NCI-H1417 (cell line): Measurements from ENCODE around the gene CCDC106.
A peak's percentile ranks its signal among the peaks of the same experiment; 100 is the strongest.

Source experiments
- DNase-seq, 3 experiments: peaks; one replicate each; lab custom pipeline; 2025; lab: John Stamatoyannopoulos, UW

Gene CCDC106

DNA sequence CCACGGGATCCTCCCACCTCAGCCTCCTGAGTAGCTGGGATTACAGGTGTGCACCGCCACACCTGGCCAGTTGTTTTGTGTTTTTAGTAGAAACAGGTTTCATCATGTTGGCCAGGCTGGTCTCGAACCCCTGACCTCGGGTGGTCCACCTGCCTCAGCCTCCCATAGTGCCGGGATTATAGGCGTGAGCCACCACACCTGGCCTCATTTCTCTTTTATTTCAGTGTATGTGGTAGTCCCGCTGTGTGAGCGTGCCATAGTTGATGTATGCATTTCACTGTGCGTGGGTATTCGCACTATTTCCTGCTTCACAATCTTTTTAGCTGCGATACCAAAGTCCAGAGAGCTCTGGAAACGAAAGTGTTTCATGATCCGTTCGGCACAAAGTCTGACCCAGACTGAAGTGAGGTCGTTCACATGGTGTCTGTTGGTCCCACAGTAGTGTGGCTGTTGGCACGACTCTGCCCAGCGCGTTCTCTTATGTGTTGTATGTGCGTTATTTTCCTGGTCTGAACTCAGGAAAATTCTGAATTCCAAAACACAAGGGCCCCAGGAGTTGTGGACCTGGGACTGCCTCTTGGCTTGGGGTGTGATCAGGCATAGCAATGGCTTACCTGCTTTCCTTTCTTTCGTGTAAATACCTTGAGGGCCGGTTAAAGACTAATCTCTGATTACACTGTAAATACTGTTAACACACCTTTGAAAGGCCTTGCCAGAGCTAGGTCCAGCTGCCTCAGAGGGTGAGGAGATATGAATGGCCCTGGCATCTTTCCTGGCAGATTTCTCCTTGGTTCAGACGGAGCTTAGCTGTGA lies 35.6 kb downstream of the CCDC106 start:
- DNase-seq, result no peak

DNA sequence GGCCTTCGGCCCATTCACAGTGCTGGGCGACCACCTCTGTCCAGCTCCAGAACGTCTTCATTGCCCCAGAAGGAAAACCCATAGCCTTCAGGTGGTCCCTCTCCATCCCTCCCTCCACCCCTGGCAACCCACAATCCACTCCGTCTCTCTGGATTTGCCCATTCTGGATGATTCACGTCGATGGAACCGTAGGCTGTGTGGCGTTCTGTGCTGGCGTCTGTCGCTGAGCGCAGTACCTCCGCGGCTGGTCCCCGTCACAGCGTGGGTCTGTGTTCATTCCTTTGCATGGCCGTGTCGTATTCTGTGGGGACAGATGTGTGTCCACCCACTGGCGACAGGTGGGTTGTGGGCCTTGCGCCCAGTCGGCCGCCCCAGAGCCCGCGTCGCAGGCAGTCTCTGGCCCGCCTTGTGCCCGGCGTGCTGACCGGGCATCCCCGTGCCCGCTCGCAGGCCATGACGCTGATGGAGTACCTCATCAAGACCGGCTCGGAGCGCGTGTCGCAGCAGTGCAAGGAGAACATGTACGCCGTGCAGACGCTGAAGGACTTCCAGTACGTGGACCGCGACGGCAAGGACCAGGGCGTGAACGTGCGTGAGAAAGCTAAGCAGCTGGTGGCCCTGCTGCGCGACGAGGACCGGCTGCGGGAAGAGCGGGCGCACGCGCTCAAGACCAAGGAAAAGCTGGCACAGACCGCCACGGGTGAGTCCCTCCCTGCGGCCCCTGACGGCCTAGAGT lies 37.1 kb downstream of the CCDC106 start:
- no peak for DNase-seq

- DNase-seq, result no peak
Observed at GRCh38 chr19:55685776-55686175, 37.8 kb downstream of the CCDC106 start.

DNA sequence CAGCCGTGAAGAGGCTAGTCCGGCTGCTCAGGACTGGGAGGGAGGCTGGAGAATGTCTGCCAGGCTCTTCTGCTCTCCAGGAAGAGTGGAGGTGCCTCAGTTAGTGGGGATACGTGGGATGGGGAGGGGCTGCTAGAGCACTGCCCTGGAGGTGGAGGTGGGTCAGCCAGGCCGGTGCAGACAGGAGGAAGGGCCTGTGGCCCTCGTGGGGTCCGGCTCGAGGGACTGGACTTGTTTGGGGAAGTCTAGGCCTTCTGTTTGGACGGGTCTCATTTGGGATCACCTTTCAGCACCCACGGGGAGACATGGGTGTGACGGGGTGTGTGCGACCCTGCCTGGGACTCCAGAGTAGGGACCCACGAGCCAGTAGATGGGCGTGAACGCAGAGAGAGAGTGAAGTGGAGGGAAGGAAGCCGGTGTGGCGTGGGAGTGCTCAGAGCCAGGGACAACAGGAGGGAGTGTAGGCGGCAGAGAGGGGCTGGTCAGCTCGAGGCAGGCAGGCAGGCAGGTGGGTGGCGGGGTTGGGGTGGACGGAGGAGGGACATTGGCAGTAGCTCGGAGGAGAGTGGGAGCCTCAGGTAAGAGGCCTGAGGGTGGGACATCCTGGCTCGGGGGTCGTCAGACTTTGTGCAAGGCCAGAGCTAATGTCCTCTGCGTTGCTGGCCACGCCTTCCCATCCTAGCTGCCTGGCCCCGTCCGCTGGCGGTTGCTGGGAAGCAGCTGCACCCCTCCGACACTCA lies 38.5 kb downstream of the CCDC106 start:
- no peak for DNase-seq

DNA sequence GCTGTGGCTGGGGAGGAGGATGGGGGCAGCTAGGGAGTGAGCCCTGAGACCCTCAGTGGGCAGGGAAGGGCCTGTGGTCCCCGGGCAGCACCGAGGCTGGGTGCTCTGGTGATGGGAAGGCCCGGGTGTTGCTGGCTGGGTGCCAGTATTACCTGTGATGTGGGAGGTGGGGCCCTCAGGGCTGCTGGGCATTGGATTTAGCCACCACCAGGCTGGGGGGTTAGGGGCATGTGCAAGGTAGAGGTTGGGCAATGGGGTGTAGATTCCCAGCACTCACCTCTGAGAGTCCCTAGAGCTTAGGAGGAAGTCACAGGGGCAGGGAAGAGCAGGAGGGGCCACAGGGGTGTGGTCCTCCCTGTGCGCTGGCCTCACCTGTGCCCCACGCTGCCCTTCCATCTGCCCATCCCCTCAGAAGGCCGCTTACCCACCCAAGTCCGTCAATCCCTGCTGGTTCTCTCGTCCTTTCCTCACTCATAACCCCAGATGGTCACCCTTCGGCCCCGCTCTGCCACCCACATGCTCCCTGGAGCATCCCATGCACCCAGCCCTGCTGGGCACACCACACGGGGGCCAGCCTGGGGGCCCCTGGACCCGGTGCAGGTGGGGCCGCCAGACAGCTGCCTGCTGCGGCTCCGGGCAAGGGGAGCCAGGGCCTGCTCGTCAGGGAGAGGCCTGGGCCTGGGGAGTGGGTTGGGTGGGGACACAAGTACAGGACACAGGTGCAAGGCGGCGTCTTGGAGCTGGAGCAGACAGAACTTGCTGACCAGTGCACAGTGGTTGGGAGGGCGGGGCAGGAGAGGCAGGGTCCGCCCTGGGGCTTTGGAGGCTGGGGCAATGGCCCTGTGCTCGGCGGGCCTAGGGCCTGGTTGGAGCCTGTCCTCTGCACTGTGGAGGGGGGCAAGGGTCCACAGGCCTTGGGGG lies 39.5 kb downstream of the CCDC106 start:
- DNase-seq, result no peak

DNA sequence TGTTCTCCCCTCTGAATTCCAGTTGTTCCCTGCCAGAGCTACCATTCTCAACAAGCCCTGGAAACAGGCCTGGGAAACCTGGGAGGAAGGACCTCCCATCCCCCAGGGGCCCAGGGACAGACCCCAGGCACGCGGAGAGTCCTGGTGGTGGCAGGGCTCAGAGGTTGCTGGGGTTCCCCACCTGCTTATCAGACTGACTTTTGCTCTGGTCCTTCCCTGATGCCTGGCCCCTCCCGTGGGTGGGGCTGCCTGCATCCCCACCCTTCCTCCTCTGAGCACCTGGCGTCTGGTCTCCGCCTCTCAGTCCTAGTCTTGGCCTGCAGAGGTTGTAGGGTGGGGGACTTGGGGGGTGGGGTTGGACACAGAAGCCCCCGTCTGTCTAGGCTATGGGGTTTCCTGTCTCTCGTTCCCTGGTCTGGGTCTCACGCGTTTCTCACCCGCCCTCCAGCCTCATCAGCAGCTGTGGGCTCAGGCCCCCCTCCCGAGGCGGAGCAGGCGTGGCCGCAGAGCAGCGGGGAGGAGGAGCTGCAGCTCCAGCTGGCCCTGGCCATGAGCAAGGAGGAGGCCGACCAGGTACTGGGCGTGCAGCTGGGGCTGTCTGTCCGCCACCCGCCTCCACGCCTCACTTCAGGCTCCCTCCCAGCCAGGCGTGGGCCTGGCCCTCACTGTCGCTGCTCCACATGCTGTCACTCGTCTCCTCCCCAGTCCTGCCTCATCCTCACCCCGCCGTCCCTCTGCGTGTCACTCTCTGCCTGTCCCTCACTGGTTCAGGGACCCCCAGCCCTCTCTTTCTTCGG lies 40.6 kb downstream of the CCDC106 start:
- DNase-seq, result peak; percentile 70 to 72 (median 70)

DNA sequence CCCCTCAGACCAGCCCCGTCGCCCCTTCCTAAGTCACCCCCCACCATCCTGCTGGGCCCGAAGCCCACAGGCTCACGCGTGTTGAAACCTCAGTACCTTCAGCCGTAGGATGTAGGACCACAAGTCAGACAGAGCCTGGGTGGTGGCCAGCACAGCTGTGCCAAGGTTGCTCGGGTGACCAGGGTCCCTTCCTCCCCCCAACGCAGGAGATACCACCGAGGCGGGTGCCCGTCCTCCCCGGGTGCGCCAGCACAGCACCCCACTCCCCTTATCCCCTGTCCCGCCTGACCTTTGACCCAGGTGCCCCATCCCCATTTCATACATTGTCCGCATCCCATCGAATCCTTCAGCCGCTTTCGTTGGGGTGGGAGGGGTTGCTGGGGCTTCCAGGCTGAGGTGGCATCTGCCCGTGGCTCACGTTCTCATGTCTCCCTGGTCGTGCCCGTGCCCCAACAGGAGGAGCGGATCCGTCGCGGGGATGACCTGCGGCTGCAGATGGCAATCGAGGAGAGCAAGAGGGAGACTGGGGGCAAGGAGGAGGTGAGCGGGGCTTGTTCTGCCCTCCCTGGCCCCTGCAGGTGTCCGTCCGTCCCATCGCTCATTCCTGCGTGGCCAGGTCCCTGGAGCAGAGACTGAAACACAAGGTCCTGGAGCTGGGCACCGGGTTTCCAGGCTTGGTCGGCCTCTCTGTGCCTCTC lies 41.5 kb downstream of the CCDC106 start:
- no peak for DNase-seq

DNA sequence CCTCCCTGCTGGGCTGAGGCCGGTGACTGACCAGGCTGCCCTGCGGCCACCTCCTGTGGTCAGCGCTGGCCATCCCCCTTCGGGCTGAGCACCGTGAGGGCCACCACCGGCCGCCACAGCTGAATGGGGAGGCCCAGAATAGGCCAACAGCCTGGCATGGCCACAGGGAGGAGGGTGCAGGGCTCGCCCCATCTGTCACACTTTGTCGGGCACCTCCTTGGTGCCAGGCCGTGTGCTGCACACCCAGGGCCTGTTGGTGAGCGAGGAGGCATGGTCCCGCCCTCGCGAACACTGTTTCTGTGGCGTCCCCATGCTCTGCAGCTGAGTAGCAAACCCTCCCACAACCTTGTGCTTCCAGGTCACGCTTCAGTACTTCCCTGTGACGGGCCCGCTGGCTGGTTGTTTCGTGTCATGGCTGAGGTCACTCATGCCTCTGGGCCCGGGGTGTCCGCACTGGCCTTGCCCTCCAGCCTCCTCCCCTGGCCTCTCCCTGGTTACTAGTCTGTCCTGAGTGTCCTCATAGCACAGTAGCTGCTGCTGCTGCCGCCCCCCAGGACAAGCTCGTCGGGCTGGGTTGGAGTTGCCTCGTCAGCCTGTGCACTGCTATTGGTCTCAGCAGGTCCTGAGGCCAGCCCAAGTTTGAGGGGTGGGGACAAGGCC lies 42.2 kb downstream of the CCDC106 start:
- no peak for DNase-seq

GRCh38 chr19:55690769-55691545 lies 42.9 kb downstream of the CCDC106 start:
- no peak for DNase-seq

DNA sequence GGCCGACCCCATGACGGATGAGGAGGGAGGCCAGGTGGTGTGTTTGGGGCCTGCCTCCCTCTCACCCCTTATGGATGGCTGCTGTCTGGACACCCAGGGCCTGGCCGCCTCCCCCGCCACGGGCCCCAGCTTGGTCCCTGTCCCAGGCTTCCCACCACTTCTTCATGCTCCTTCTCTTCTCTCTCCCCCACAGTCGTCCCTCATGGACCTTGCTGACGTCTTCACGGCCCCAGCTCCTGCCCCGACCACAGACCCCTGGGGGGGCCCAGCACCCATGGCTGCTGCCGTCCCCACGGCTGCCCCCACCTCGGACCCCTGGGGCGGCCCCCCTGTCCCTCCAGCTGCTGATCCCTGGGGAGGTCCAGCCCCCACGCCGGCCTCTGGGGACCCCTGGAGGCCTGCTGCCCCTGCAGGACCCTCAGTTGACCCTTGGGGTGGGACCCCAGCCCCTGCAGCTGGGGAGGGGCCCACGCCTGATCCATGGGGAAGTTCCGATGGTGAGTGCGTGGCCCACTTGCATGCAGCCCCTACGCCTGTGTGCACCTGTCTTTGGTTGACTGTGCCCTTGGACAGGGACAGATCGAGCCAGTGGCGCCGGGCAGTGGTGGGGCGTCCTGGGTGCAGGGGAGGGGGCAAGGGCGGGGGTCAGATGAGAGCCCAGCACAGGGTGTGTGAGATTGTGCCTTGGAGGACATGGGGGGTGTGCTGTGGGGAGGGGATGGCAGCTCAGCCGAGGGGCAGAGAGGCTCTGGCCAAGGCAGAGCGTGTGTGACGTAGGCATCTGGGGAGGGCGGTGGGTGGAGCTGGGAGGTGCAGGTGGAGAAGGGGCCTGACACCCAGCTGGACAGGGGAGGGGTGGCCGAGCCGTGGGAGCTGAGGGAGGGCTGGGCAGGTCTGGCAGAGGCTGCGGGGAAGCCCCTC lies 43.8 kb downstream of the CCDC106 start:
- no peak for DNase-seq

DNA sequence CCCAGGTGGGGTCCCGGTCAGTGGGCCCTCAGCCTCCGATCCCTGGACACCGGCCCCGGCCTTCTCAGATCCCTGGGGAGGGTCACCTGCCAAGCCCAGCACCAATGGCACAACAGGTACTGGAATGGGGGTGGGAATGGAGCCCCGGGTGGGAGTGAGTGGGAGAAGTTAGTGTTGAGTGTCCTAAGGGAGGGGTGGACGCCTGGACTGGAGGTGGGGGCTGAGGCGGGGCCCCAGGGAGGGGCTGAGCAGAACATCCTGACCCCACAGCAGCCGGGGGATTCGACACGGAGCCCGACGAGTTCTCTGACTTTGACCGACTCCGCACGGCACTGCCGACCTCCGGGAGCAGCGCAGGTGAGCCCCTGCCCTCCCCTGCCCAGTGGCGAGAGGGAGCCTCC lies 44.7 kb downstream of the CCDC106 start:
- no peak for DNase-seq

DNA sequence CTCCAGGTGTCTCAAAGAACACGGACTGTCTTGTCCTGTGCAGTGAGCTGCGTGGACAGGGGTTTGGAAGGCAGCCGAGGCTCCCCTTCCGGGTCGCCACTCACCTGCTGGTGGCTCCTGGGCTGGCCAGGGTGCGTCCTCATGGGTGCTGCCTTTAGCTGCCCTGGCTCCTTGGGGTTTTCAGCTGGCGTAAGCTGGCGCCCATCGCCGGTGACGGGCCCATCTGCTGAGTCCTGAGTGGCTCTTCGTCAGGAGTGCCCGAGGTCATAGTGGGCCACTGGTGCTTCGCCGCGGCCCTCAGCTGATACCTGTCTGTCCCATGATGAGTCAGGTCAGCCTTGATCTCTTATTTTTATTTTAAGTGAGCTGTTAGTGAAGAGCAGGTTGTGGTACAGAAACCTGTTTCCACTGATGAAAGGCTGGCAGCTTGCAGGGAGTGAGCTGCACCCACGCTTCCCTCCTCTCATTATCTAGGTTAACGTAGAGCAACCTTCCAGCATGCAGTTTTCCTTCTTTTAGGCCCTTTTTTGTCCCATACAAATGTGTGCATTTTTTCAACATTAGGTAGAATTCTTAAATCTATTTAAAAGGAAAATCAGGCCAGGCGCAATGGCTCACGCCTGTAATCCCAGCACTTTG lies 45.4 kb downstream of the CCDC106 start:
- DNase-seq, result no peak

GRCh38 chr19:55694241-55694655 lies 46.2 kb downstream of the CCDC106 start:
- no peak for DNase-seq

- DNase-seq, result no peak
Observed at GRCh38 chr19:55694656-55695491, 46.9 kb downstream of the CCDC106 start.

- DNase-seq, result no peak
Observed at GRCh38 chr19:55695511-55696290, 47.7 kb downstream of the CCDC106 start.
